ENCODE data around the gene MEPCE. TPM values are rescaled to one million over a fixed set of nuclear protein-coding genes. Genes with fewer than 3 reads are reported as not detected.
A peak's percentile ranks its signal among the peaks of the same experiment; 100 is the strongest.

Gene MEPCE
- total RNA-seq, 2 donors from 2014 or later: 53.0 to 83.5 TPM

DNA sequence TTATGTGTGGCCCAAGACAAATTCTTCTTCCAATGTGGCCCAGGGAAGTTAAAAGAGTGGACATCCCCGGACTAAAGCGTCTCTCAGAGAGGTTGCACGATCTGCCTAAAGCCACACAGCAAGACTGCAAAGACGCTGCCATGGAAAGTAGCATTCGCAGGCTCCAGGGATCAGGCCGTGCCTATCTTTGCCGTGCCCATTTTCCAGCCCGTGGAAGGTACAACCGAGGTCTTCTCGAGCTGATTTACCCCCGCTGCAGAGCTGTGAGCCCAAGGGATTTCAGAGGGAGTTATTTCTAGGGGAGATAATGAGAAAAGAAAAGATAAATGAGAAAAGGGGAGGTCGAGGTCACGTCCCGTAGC, 53.1 kb downstream of the MEPCE start:
- ATAC-seq (no peak), DNase-seq (ENCODE audit: low spot score in 2 of 2) (no peak)
- Mint-ChIP-seq H3K9me3 (no peaks in the 10 kb centered on the region), H3K27ac (peak overlapping the region; percentile 71 to 92), H3K36me3 (no peaks in the 10 kb centered on the region)

DNA sequence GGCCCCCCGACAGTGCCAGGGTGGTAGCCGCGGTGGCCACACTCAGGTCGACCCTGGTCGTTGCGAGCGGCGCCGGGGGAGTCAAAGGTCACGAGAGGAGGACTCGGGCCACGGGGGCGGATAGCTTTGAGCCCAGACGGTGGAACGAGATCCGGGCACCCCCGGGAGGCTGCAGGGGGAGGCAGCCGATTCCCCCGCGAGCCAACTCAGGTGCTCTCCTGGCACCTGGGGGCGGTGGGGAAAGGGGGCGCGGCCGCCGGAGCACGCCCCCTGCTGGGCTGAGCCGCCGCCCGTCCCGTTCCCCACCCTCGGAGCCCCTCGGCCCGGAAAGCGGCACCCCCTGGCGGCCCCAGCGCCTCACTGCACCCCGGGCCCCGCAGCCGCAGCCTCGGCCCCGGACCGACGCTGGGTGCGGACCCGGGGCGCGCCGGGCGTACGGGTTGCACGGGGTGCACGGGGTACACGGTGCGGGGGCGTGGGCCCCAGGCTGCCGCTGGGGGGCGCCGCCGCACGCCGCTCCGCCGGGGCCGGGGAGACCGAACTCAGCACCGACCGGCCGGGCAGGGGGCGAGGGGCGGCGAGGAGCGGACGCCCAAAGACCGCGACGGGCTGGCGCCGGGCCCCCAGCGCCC, 53.6 kb downstream of the MEPCE start:
- Mint-ChIP-seq H3K36me3 (no peaks in the 10 kb centered on the region), H3K27ac (peak overlapping the region in 1 of 2 donors; percentile 71), H3K9me3 (no peaks in the 10 kb centered on the region)
- DNase-seq (ENCODE audit: low spot score in 2 of 2) (peak; percentile 75 to 97), ATAC-seq (peak; percentile 64 to 67)

Other genes starting within 250 kb of the MEPCE start
- 10 to 100 TPM; 20.8 to 30.6 TPM for gene PVRIG, start 209.9 kb upstream of the MEPCE start, total RNA-seq
- gene SPDYE3, start 122.1 kb upstream of the MEPCE start, total RNA-seq: not detected
- gene PILRB, start 71.7 kb upstream of the MEPCE start, total RNA-seq: 100 to 1,000 TPM in 1 of 2 donors, 10 to 100 TPM in 1; 41.0 to 103 TPM
- 10 to 100 TPM in 1 of 2 donors, under 1 TPM in 1; 0.84 to 11.5 TPM for gene PILRA, start 56.3 kb upstream of the MEPCE start, total RNA-seq
- gene ZCWPW1, start 1.1 kb upstream of the MEPCE start, total RNA-seq: 1 to 10 TPM; 3.4 to 5.6 TPM
- 10 to 100 TPM; 38.7 to 52.5 TPM for gene PPP1R35, start 6.7 kb downstream of the MEPCE start, total RNA-seq
- gene SPACDR, start 34.4 kb downstream of the MEPCE start, total RNA-seq: 1 to 10 TPM; 7.7 to 9.9 TPM
- 10 to 100 TPM; 96.2 to 99.9 TPM for gene TSC22D4, start 49.4 kb downstream of the MEPCE start, total RNA-seq
- gene NYAP1, start 54.1 kb downstream of the MEPCE start, total RNA-seq: 1 to 10 TPM in 1 of 2 donors, under 1 TPM in 1; 0.89 to 1.0 TPM
- gene AGFG2, start 109.4 kb downstream of the MEPCE start, total RNA-seq: 10 to 100 TPM; 47.3 to 59.9 TPM
- 10 to 100 TPM; 10.6 to 26.0 TPM for gene SAP25, start 144.1 kb downstream of the MEPCE start, total RNA-seq
- 100 to 1,000 TPM in 1 of 2 donors, 10 to 100 TPM in 1; 76.2 to 178 TPM for gene LRCH4, start 156.3 kb downstream of the MEPCE start, total RNA-seq
- 1 to 10 TPM; 1.9 to 4.0 TPM for gene FBXO24, start 156.5 kb downstream of the MEPCE start, total RNA-seq
- gene PCOLCE, start 172.5 kb downstream of the MEPCE start, total RNA-seq: 10 to 100 TPM; 14.8 to 19.6 TPM
- gene MOSPD3, start 182.7 kb downstream of the MEPCE start, total RNA-seq: 10 to 100 TPM; 20.7 to 28.0 TPM
- 10 to 100 TPM; 13.1 to 19.1 TPM for gene TFR2, start 211.7 kb downstream of the MEPCE start, total RNA-seq
- gene ACTL6B, start 226.6 kb downstream of the MEPCE start, total RNA-seq: not detected
- gene GNB2, start 243.9 kb downstream of the MEPCE start, total RNA-seq: 100 to 1,000 TPM; 213 to 239 TPM

All from activated naive CD4-positive, alpha-beta T cell treated with anti-CD3 and anti-CD28 coated beads, Interleukin-2, amount 50 U/mL, for 72 hours (primary cell).